IMR-90 (cell line): Measurements from ENCODE around the gene CLEC19A. TPM values are rescaled to one million over a fixed set of nuclear protein-coding genes. Genes with fewer than 3 reads are reported as not detected.

ENCODE experiments used
- ATAC-seq: fragments of 200-7000 bp; cut with Tn5 transposase; 2 replicates; pipeline ENCODE4 v1.9.1; 2020; ENCODE audit warnings: low read depth, mild to moderate bottlenecking, moderate library complexity
- BruUV-seq: library from RNA; stranded (reverse); fragments of 400-500 nt; replicated peaks from 2 replicates; lab custom pipeline; 2021; lab: Mats Ljungman, UMichigan
- CTCF ChIA-PET: fragments of 300-600 bp; formaldehyde crosslinking; extraction: SDS; loops from one replicate; lab custom pipeline; 2021; ENCODE audit warnings: antibody characterized with exemption; lab: Yijun Ruan, JAX
- POLR2A ChIA-PET: fragments of 300-600 bp; sonication (Branson Sonifier 250); formaldehyde crosslinking; loops from one replicate; lab custom pipeline; 2022; ENCODE audit warnings: antibody characterized with exemption; ENCODE audit not compliant: unreplicated experiment; lab: Charles Lee
- DNase-seq: peaks from one replicate; pipeline ENCODE4 v3.0.0; 2013
- H2AFZ ChIP-seq: replicated peaks from 2 replicates; pipeline ENCODE3; 2013; ENCODE audit warnings: low read length, mild to moderate bottlenecking; ENCODE audit not compliant: poor library complexity
- H2AK5ac ChIP-seq: 2 replicates; pipeline ENCODE4 v1.6.1; 2013; ENCODE audit warnings: low read depth, low read length, inconsistent platforms
- H2AK9ac ChIP-seq: replicated peaks from 2 replicates; pipeline ENCODE3; 2013; ENCODE audit warnings: mild to moderate bottlenecking, low read depth, low read length, moderate library complexity; ENCODE audit not compliant: poor library complexity
- H2BK120ac ChIP-seq: 2 replicates; pipeline ENCODE4 v1.6.1; 2013; ENCODE audit warnings: low read depth, low read length, inconsistent platforms
- H2BK15ac ChIP-seq: 3 replicates; pipeline ENCODE4 v1.6.1; 2013; ENCODE audit warnings: low read depth, low read length, inconsistent platforms
- H2BK20ac ChIP-seq: 2 replicates; pipeline ENCODE4 v1.6.1; 2013; ENCODE audit warnings: low read depth, mild to moderate bottlenecking, inconsistent platforms, low read length, moderate library complexity
- H2BK5ac ChIP-seq: 2 replicates; pipeline ENCODE4 v1.6.1; 2013; ENCODE audit warnings: mild to moderate bottlenecking, low read depth, low read length, inconsistent platforms; ENCODE audit not compliant: poor library complexity, severe bottlenecking
- H3K14ac ChIP-seq: replicated peaks from 2 replicates; pipeline ENCODE4 v1.6.1; 2013; ENCODE audit warnings: low read depth, low read length, inconsistent platforms
- H3K18ac ChIP-seq: 2 replicates; pipeline ENCODE4 v1.6.1; 2013; ENCODE audit warnings: low read depth, low read length, control low read depth
- H3K23ac ChIP-seq: 2 replicates; pipeline ENCODE4 v1.6.1; 2013; ENCODE audit warnings: low read depth, low read length, inconsistent platforms
- H3K27ac ChIP-seq: 2 replicates; pipeline ENCODE4 v1.5.1; 2013; ENCODE audit warnings: mild to moderate bottlenecking, control low read depth, low read length; ENCODE audit not compliant: insufficient read depth
- H3K27me3 ChIP-seq: 2 replicates; pipeline ENCODE4 v1.6.1; 2013; ENCODE audit warnings: low read length; ENCODE audit not compliant: control insufficient read depth, insufficient read depth
- H3K36me3 ChIP-seq: 2 replicates; pipeline ENCODE4 v1.6.1; 2013; ENCODE audit warnings: low read length, mixed read lengths; ENCODE audit not compliant: control insufficient read depth, insufficient read depth
- H3K4ac ChIP-seq: 2 replicates; pipeline ENCODE4 v1.6.1; 2013; ENCODE audit warnings: low read depth, low read length, inconsistent platforms
- H3K4me1 ChIP-seq: 2 replicates; pipeline ENCODE4 v1.6.1; 2013; ENCODE audit warnings: low read length, mixed read lengths; ENCODE audit not compliant: control insufficient read depth, insufficient read depth
- H3K4me2 ChIP-seq: 2 replicates; pipeline ENCODE4 v1.6.1; 2013; ENCODE audit warnings: low read depth, mild to moderate bottlenecking, control low read depth, low read length, moderate library complexity
- H3K4me3 ChIP-seq: 2 replicates; pipeline ENCODE4 v1.5.1; 2013; ENCODE audit warnings: low read depth, mild to moderate bottlenecking, control low read depth, low read length, moderate library complexity; ENCODE audit not compliant: insufficient read depth
- H3K56ac ChIP-seq: 2 replicates; pipeline ENCODE4 v1.6.1; 2013; ENCODE audit warnings: low read length, inconsistent platforms; ENCODE audit not compliant: insufficient read depth; ENCODE audit errors: extremely low read depth
- H3K79me1 ChIP-seq, 2 experiments: 2 replicates each; pipeline ENCODE4 v1.6.1; 2013; ENCODE audit warnings: low read length in 2 of 2, inconsistent platforms in 1 of 2, low read depth in 1 of 2
- H3K9ac ChIP-seq: 2 replicates; pipeline ENCODE4 v1.6.1; 2013; ENCODE audit warnings: low read depth, low read length, control low read depth
- H3K9me1 ChIP-seq: 2 replicates; pipeline ENCODE4 v1.6.1; 2013; ENCODE audit warnings: low read length, inconsistent platforms; ENCODE audit not compliant: insufficient read depth
- H3K9me3 ChIP-seq: 2 replicates; pipeline ENCODE4 v1.6.1; 2013; ENCODE audit warnings: low read length; ENCODE audit not compliant: control insufficient read depth, insufficient read depth
- H4K20me1 ChIP-seq: 2 replicates; pipeline ENCODE4 v1.6.1; 2013; ENCODE audit warnings: low read length, inconsistent platforms; ENCODE audit not compliant: insufficient read depth
- H4K5ac ChIP-seq: 2 replicates; pipeline ENCODE4 v1.6.1; 2013; ENCODE audit warnings: mild to moderate bottlenecking, low read depth, low read length, control low read depth
- H4K8ac ChIP-seq, 2 experiments: 2 replicates each; pipeline ENCODE4 v1.6.1; 2013; ENCODE audit warnings: low read depth in 2 of 2, low read length in 2 of 2, control low read depth in 1 of 2, inconsistent platforms in 1 of 2
- H4K91ac ChIP-seq: 2 replicates; pipeline ENCODE4 v1.6.1; 2013; ENCODE audit warnings: low read depth, low read length, inconsistent platforms; ENCODE audit not compliant: insufficient read depth
- CTCF ChIP-seq: conservative IDR thresholded peaks from 2 replicates; pipeline ENCODE4 v1.5.1; 2012; ENCODE audit warnings: mild to moderate bottlenecking, low read depth, low read length, improper control_type of control experiment
- FOS ChIP-seq: fragments of 150-350 bp; IDR thresholded peaks from 2 replicates; pipeline ENCODE4 v1.6.1; 2016; ENCODE audit warnings: low read depth, low read length
- MAZ ChIP-seq: IDR thresholded peaks from 2 replicates; pipeline ENCODE4 v1.6.1; 2012; ENCODE audit warnings: low read depth, mild to moderate bottlenecking, low read length, improper control_type of control experiment, moderate library complexity, borderline replicate concordance
- MXI1 ChIP-seq: IDR thresholded peaks from 2 replicates; pipeline ENCODE4 v1.6.1; 2012; ENCODE audit warnings: low read depth, mild to moderate bottlenecking, low read length, moderate library complexity, borderline replicate concordance
- RCOR1 ChIP-seq: IDR thresholded peaks from 2 replicates; pipeline ENCODE4 v1.6.1; 2012; ENCODE audit warnings: mild to moderate bottlenecking, low read length, improper control_type of control experiment; ENCODE audit not compliant: insufficient replicate concordance
- RFX5 ChIP-seq: IDR thresholded peaks from 2 replicates; pipeline ENCODE4 v1.8.0; 2012; ENCODE audit warnings: low read depth, mild to moderate bottlenecking, low read length, moderate library complexity
- SMC3 ChIP-seq: fragments of 150-350 bp; IDR thresholded peaks from 2 replicates; pipeline ENCODE4 v1.6.1; 2016; ENCODE audit warnings: low read depth, mild to moderate bottlenecking, antibody characterized with exemption, low read length, moderate library complexity
- USF2 ChIP-seq: fragments of 150-350 bp; IDR thresholded peaks from 2 replicates; pipeline ENCODE4 v1.6.1; 2017; ENCODE audit warnings: mild to moderate bottlenecking, antibody characterized with exemption, low read length, low read depth
- WGBS, 2 experiments: methylation state at CpG; one replicate each; pipeline versions ENCODE4 v1.1.5 to v1.1.7; 2013; ENCODE audit warnings: missing lambda C conversion rate in 2 of 2; ENCODE audit not compliant: insufficient read length in 1 of 2; ENCODE audit errors: extremely low coverage in 2 of 2; 5-methylcytosine and 5-hydroxymethylcytosine counted together
- dilution Hi-C: fragments of 300-500 bp; cut with HindIII; formaldehyde crosslinking; loops from one replicate; pipeline ENCODE4 v1.14.3; 2018; ENCODE audit warnings: low sequenced_read_pairs; ENCODE audit not compliant: unreplicated experiment
- in situ Hi-C: fragments of 300-500 bp; cut with MboI; formaldehyde crosslinking; loops from 3 replicates; pipeline ENCODE4 v1.14.3; 2019; ENCODE audit warnings: low sequenced_read_pairs, inconsistent platforms, mixed read lengths
- intact Hi-C: fragments of 100-400 bp; cut with micrococcal nuclease; formaldehyde crosslinking; loops from 2 replicates; pipeline ENCODE4 v1.10.0; 2022
- polyA plus RNA-seq, 3 experiments: library from polyadenylated mRNA; depleted of rRNA; stranded (reverse); fragments of >200 nt; gene quantifications; 2 replicates each; pipeline ENCODE4 v1.2.3, GENCODE V29; 2012; ENCODE audit warnings: low replicate concordance in 1 of 3
- total RNA-seq: library from RNA; depleted of rRNA; stranded (reverse); fragments of >200 nt; gene quantifications from 2 replicates; pipeline ENCODE4 v1.2.3, GENCODE V29; 2012

Gene CLEC19A
- total and polyA plus RNA-seq, 2 of the 4 experiments (the other 2 are of a cell fraction): not detected

- Histone ChIP-seq H3K4me1 (no peaks in the 10 kb centered on the region), H3K9ac (no peak overlapping the region), H2BK120ac (no peak overlapping the region), H2BK15ac (no peak overlapping the region), H3K23ac (no peak overlapping the region), H4K20me1 (no peaks in the 10 kb centered on the region), H3K9me3 (no peaks in the 10 kb centered on the region), H4K8ac (no peak overlapping the region), H3K27ac (no peak overlapping the region), H2BK5ac (no peak overlapping the region), H3K36me3 (no peaks in the 10 kb centered on the region), H2AK5ac (no peak overlapping the region), H3K79me1 (no peaks in the 10 kb centered on the region), H2BK20ac (no peak overlapping the region), H3K9me1 (no peaks in the 10 kb centered on the region), H2AK9ac (no peak overlapping the region), H3K18ac (no peak overlapping the region), H2AFZ (no peak overlapping the region), H4K91ac (no peak overlapping the region), H4K5ac (no peak overlapping the region), H3K56ac (no peak overlapping the region), H3K4me3 (no peak overlapping the region), H3K4ac (no peak overlapping the region), H3K4me2 (no peak overlapping the region), H3K14ac (no peak overlapping the region), H3K27me3 (no peaks in the 10 kb centered on the region)
- ChIA-PET POLR2A (no interaction called here), CTCF (no interaction called here)
- TF ChIP-seq RCOR1 (no peak), RFX5 (no peak), MAZ (no peak), FOS (no peak), USF2 (no peak), CTCF (no peak), MXI1 (no peak), SMC3 (no peak)
- no TSS peak for BruUV-seq
- no peak for ATAC-seq
- no CpG with 5 or more reads among the region's 4 CpGs for WGBS, 2 experiments
- DNase-seq: no peak
- in situ Hi-C loops: no loop called here
- intact Hi-C loops: no loop called here
- dilution Hi-C loops: no loop called here
Observed at GRCh38 chr16:19291475-19291874, 5.9 kb downstream of the CLEC19A start.
